T-helper 2 cell (primary cell): Measurements from ENCODE around the gene MAMDC2.

ENCODE experiments used
- DNase-seq, 5 experiments: peaks; one replicate each; pipeline versions ENCODE4 v3.0.0 to v3.0.0-alpha.2; 2012 to 2022

The MAMDC2 gene

GRCh38 chr9:70040376-70040903 lies 3.2 kb upstream of the MAMDC2 start:
- DNase-seq: no peak

GRCh38 chr9:70042461-70043215 lies 1.0 kb upstream of the MAMDC2 start:
- no peak for DNase-seq

DNA sequence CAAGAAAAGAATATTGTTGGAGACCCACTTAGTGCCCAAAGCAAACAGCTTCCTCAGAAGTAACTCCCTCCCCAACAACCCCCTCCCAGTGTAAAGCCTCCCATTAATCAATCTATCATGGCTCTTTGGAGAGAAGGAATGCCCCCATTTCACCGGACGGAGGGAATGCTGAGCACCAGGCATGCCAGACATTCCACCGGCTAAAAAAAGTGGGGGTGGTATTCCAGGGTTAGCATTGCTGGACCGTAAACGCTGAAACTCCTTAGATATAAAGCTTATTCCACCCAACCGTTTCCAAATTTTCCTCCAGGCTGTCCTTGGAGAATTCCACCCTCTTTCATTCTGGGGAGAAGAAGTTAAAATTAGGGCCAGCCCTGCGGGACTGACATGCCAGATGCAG lies 363 bp upstream of the MAMDC2 start:
- no peak for DNase-seq

DNA sequence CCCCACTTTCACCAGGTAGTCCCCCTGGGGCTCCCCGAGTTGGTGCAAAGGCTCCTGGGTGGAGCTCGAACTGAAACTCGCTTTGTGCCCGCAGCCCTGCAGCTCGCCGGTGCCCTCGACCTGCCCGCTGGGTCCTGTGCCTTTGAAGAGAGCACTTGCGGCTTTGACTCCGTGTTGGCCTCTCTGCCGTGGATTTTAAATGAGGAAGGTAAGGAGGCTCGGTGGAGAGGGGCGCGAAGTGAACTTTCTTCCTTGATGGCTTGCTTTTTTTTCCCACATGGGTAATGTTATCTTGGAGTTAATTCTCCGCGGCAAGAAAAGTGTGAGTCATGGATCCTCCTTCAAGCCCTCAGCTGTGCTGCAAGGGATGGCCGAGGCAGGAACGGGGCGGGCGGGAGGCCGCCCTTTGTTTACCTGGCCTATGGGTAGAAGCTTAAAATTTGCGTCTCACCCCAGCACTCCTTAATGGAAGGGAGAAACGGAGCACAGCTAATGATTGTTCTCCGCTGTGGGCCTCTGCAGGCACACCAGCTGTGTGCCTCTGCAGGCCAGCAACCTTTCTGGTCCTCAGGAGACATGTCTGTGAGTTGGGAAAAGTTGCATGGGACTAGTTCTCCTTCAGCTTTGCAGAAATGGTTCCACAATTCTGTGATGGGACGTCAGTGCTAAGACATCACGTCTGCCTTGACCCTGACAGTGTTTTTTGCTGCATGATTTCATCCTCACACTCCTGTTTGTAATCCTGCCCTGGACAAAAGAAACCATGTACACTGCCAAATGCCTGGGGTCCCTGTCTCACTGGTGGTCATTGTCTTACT lies 1.1 kb downstream of the MAMDC2 start:
- peak in 1 of 5 experiments; percentile 8 for DNase-seq

GRCh38 chr9:70045452-70045851 lies 1.8 kb downstream of the MAMDC2 start:
- DNase-seq: no peak

DNA sequence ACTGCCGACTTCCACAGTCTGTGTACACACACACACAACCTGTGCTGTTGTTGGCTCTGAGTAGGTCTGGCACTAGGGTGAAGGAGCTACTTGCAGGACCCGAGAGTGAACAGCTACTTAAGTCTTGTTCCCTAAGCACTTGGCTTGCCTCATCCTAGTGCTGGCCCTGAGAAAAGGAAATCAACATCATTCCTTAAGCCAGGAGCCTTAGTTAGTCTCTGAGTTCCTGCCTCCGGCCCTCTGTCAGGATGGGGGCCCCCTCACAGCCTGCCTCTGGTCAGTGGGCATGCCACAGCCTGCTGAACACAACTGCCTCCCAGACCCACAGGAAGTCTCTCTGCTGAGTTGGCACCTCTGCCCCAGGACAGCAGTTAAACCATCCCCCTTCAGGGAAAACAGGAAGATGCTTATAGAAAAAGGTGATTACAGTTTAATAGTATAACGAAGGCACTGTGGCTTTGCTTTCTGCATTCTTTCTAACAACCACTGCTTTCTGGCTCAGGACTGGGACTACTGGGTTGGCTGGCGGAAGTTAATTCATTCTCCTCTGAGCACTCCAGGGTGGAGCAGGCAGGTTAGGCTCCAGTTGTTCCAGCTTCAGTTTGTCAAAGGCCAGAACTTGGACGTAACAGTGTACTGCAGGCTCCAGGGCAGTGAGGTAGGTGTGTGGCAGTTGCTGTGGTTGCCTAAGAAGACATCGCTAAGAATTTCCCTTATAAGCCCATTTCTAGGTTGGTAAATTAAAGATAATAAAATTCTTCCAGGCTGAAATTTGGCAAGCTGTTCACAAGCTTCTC lies 2.8 kb downstream of the MAMDC2 start:
- no peak for DNase-seq

DNA sequence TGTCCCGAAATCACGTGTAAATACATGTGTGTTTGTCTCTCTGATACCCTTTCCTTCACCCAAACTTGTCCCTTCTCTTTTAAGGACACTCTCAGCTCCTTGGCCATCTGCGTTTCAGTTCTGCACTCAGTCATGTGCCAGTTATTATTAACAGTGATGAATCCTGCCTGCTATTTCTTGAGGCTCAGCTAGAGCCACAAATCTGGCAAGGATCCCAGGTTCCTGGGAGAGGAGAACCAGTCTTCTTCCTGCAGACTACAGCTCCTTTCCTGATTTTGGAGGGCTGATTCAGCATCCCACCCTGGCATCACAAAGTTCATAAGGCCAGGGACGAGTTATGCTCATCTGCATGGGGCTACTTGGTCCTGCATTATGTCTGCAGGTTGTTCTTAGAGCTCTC lies 5.6 kb downstream of the MAMDC2 start:
- DNase-seq: no peak

DNA sequence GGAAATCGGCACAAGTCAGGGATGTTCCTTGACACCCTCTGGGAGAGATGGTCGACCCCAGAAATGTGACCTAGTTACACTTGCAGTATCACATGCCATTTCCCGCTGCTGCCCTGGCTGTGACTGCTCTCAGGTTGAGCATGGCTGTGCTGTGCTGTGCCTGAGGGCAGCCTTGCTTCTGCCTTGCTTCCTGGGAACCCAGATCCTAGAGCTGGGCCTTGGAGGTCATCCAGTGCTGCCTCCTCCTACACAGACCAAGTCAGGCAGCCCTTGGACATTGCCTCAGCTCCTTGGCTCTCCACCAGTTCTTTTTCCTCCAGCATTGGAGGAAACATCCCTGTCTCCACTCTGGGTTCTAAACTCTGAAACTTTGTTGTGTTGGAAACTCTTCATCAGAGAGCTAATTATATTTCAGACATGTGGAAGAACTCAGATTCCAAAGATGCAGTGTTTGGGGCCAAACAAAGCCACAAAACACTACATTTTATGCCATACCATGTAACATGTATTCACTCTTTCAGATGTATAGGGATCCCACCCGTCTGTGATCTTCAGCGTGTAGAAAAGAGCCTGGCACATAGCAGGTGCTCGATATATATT lies 6.1 kb downstream of the MAMDC2 start:
- DNase-seq: no peak

GRCh38 chr9:70052768-70053167 lies 9.1 kb downstream of the MAMDC2 start:
- DNase-seq: no peak

DNA sequence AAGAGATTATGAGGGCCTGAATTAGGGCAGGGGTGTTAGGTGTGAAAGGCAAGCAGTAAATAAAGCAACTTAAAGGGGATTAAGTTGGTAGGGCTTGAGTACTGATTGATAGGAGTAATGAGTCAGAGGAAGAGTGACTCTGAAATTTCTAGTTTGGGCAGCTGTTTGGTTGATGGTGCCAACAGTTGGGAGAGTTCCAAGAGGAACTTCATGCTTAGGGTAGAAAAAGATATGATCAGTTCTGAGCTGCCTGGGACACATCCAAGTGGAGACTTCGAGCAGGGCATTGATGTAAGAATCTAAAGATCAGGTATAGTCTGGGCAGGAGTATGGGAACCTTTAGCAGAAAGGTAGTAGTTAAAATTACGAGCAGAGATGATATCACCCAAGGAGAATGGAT lies 10.2 kb downstream of the MAMDC2 start:
- DNase-seq: no peak

- DNase-seq: no peak
Measured at GRCh38 chr9:70054521-70054920, 10.9 kb downstream of the MAMDC2 start.

DNA sequence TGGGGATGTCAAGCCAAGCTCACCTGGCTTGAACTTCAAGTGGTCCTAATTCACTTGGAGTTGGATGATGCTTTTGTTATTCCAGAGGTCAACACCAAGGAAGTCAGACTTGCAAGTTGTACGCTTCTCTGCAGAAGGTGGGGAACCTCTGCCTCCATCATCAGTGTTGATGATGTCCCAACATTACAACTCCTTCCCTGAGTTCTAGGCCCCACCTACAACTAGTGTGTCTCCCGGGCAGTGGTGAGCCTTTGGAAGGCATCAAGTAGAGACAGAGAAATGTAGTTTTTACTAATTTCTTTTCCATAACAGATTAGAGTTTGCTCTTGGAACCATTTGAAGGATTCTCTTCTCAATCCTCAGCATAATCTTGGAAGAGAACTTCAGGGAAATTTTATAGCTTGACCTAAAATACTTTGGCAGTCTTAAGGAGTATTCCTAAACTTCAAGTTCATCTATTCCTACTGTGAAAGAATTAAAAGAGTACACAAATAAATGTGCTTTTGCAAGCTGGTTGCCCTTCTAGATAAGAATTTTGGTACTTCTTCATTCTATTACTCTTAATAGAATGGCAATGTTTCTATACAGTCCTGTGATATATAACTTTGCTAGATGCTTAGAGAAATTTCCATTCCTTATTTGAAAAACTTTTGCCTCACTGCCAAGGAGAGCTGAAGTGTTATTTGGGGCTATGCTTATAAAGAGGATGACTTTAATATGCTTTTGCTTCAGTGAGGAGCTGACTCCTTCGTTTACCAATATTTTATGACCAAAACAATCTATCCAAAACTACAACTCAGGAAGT lies 12.0 kb downstream of the MAMDC2 start:
- DNase-seq: no peak

GRCh38 chr9:70056211-70056944 lies 12.7 kb downstream of the MAMDC2 start:
- DNase-seq: no peak

DNA sequence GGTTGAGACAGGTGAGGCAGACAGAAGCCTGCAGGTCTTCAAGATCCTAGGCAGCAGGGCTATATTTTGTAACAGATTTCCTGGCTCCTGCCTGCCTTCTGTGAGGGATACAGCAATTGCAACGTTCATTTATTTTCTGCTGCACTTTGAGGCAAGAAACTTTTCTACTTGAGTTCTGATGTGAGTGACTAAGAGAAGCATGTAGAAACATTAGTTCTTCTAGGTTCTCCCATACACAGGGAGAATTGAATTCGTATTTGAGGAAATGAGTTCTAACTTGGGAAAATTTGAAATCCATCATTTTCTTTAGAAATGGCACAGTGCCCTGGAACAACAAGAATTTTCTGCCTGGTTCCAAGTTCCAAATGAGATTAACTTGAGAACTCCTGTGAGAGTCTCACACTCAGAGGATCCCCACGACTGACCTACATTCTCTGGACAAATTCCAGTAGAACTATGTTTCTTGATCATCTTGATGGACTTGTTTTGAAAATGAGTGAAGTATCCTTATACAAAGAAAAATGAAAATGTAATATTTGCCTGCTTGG lies 15.0 kb downstream of the MAMDC2 start:
- no peak for DNase-seq

DNA sequence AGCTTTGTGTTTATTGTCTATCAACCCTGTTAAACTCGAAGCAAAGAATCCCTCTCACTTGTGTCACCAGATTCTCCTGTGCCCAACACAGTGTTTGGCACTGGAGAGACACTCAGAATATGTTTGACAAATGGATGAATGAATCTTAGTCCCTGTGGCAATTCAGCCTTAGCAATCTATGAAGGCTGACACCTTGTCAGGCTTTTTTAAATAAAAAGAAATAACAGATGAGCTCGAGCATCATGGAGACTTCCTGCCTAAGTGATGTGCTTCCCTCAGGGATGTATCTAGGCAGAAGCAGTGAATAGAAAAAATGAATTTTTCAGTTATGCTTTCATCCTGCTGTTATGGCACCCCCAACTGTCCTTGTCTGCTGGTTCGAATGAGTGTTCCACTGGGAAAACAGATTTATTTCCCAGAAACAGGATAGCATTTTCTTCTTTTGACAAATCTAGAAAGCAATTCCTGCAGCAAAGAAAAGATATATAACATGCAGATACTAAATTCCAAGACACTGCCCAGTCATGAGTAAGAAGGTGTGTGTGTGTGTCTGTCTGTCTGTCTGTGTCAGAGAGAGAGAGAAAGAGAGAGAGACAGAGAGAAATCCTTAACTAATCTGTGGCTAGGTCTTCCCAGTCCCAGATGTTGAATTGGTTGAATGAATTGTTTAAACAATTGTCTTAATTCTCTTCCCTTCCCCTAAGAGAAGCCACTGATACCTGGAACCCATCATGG lies 16.7 kb downstream of the MAMDC2 start:
- no peak for DNase-seq

DNA sequence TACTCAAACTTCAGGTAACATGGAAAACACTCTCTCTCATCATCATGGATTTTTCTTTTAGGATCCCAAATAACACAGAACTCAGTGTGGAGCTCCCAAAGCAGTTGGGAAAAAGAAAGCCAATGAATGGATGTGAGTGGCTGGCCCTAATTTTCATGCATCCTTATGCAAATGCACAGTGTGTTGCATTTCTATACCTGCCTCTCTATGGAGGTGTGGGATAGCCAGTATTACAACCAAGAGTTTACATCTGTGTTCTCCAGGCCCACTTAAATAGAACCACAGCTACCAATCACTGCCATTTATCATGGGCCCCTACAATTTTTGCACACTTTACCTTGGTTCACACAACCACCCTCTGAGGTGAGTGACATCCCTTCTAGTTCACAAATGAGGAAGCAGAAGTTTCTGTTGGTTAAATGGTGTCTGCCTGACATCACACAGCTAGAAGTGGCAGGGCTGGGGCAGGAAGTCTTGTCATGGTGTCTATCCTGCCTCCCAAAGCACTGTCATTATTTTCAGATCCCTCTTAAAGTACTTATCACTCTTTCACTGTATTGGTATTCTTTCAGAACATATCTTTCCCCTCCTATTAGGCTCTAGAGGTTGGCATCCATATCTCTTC lies 17.3 kb downstream of the MAMDC2 start:
- no peak for DNase-seq

- no peak for DNase-seq
Measured at GRCh38 chr9:70061776-70062175, 18.1 kb downstream of the MAMDC2 start.

DNA sequence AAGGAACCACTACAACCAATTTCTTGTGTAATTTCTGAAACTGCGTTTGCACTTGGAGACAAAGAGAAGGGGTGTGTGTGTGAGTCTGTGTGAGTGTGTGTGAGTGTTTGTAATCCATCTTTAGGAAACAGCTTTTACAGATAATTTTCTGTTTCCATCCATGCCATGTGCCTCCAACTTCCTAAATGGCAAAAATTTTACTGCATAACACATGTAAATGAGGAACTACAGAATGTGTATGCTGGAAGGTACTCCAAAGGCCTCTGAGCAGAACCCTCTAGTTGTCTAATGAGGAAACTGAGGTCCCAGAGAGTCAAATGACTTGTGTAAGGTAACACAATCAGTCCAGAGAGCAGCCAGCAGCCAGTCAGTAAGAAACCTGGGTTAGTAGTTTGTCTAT lies 20.8 kb downstream of the MAMDC2 start:
- no peak for DNase-seq

DNA sequence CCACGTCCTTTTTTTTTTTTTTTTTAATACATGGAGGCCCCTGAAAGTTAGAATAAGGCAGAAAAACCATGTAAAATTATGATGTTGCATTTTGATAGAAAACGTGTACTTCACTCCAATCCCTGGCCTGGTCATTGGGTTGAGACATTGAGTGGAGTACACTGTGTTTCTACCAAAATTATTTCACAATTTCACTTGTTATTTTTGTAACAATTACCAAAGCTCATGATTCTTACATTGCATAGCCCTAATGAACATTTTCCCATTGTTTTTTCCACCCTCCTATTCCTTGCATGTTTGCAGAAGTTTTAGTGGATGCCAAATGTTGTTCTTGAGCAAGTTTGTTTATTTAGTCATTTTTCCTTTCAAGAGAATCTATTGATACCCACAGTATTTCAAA lies 21.9 kb downstream of the MAMDC2 start:
- no peak for DNase-seq

DNA sequence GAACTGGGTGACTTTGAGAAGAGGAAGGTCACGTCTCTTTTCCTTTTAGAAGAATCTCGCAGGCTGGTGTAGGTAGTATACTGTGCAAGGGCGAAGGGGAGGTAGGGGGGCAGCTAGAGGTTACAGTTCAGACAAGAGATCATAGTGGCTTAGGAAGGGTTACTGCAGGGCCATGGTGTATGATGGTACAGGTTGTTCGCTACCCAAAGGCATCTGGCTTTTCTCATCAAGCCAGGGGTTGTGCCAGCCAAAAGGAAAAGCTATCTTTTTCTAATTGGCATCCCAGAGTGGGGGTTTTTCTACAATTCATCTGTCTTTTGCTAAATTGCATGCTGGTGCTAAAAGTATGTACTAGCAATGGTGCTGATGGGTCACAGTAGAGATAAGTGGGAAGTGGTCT lies 22.8 kb downstream of the MAMDC2 start:
- no peak for DNase-seq
